Stimulated activated CD8-positive, alpha-beta memory T cell treated with anti-CD3 and anti-CD28 coated beads, Interleukin-2, amount 100 ng/mL, for 48 hours (primary cell): ENCODE results near the gene PLEKHA7.
"Not testable (repeated sequence)": the region's sequence is repeated elsewhere in the genome, so short reads cannot be mapped to it uniquely, and the experiment has no call there.

Experiments
- DNase-seq, 2 donors: peaks; one replicate each; pipeline ENCODE4 v3.0.0-alpha.2; 2020; ENCODE audit warnings: low read depth in 2 of 2

Gene PLEKHA7

GRCh38 chr11:16977136-16977993 is 36.8 kb downstream of the PLEKHA7 start:
- no peak for DNase-seq

- no peak for DNase-seq
Observed at GRCh38 chr11:16976379-16976778, 37.8 kb downstream of the PLEKHA7 start.

- DNase-seq: no peak
Observed at GRCh38 chr11:16975906-16976305, 38.3 kb downstream of the PLEKHA7 start.

GRCh38 chr11:16973338-16973964 is 40.8 kb downstream of the PLEKHA7 start:
- no peak for DNase-seq

GRCh38 chr11:16969010-16969999 is 44.9 kb downstream of the PLEKHA7 start:
- DNase-seq: no peak

GRCh38 chr11:16968196-16968595 is 46.0 kb downstream of the PLEKHA7 start:
- no peak for DNase-seq

- no peak for DNase-seq
Observed at GRCh38 chr11:16966930-16967671, 47.1 kb downstream of the PLEKHA7 start.

GRCh38 chr11:16964501-16964900 is 49.7 kb downstream of the PLEKHA7 start:
- no peak for DNase-seq

- no peak for DNase-seq
Observed at GRCh38 chr11:16963316-16963876, 50.8 kb downstream of the PLEKHA7 start.

- DNase-seq: not testable (repeated sequence)
Observed at GRCh38 chr11:16962589-16962988, 51.6 kb downstream of the PLEKHA7 start.

- no peak for DNase-seq
Observed at GRCh38 chr11:16962146-16962545, 52.1 kb downstream of the PLEKHA7 start.

- DNase-seq: no peak
Observed at GRCh38 chr11:16960250-16960649, 54.0 kb downstream of the PLEKHA7 start.

GRCh38 chr11:16959602-16960001 is 54.6 kb downstream of the PLEKHA7 start:
- no peak for DNase-seq

- no peak for DNase-seq
Observed at GRCh38 chr11:16958833-16959232, 55.4 kb downstream of the PLEKHA7 start.

GRCh38 chr11:16956538-16957153 is 57.6 kb downstream of the PLEKHA7 start:
- no peak for DNase-seq

- DNase-seq: no peak
Observed at GRCh38 chr11:16953663-16954062, 60.6 kb downstream of the PLEKHA7 start.

GRCh38 chr11:16946477-16947282 is 67.5 kb downstream of the PLEKHA7 start:
- DNase-seq: no peak

GRCh38 chr11:16945671-16946469 is 68.3 kb downstream of the PLEKHA7 start:
- DNase-seq: peak in 1 of 2 donors; percentile 14

- no peak for DNase-seq
Observed at GRCh38 chr11:16942911-16943310, 71.3 kb downstream of the PLEKHA7 start.
